Mesenchymal stem cell (in vitro differentiated cells and primary cell): ENCODE results near the gene LSMEM2.
"Not testable (repeated sequence)": the region's sequence is repeated elsewhere in the genome, so short reads cannot be mapped to it uniquely, and the experiment has no call there.

Experiments
- DNase-seq: peaks from one replicate; pipeline ENCODE4 v3.0.0-alpha.2; 2013
- H2AFZ ChIP-seq: one replicate; pipeline ENCODE4 v1.6.1; 2013; ENCODE audit warnings: low read depth, mild to moderate bottlenecking, control low read depth, inconsistent platforms, low read length, moderate library complexity
- H2AK5ac ChIP-seq: 2 replicates; pipeline ENCODE4 v1.6.1; 2013; ENCODE audit warnings: low read length, moderate library complexity, mild to moderate bottlenecking, inconsistent platforms; ENCODE audit not compliant: severe bottlenecking
- H2BK120ac ChIP-seq: one replicate; pipeline ENCODE4 v1.6.1; 2013; ENCODE audit warnings: low read depth, mild to moderate bottlenecking, inconsistent platforms, low read length, moderate library complexity
- H2BK12ac ChIP-seq, 2 experiments: one replicate each; pipeline ENCODE4 v1.6.1; 2013; ENCODE audit warnings: inconsistent platforms in 2 of 2, low read length in 2 of 2, mild to moderate bottlenecking in 2 of 2, moderate library complexity in 2 of 2, control low read depth in 1 of 2
- H2BK15ac ChIP-seq: one replicate; pipeline ENCODE4 v1.6.1; 2013; ENCODE audit warnings: mild to moderate bottlenecking, low read depth, inconsistent platforms; ENCODE audit not compliant: poor library complexity, severe bottlenecking
- H2BK5ac ChIP-seq: 2 replicates; pipeline ENCODE4 v1.6.1; 2013; ENCODE audit warnings: low read depth, mild to moderate bottlenecking, low read length, control low read depth, inconsistent platforms; ENCODE audit not compliant: poor library complexity, severe bottlenecking
- H3K14ac ChIP-seq, 2 experiments: one replicate each; pipeline ENCODE4 v1.6.1; 2013; ENCODE audit warnings: inconsistent platforms in 2 of 2, low read length in 2 of 2, control low read depth in 1 of 2, mild to moderate bottlenecking in 1 of 2, moderate library complexity in 1 of 2
- H3K18ac ChIP-seq, 2 experiments: one replicate each; pipeline ENCODE4 v1.6.1; 2013; ENCODE audit warnings: inconsistent platforms in 2 of 2, low read length in 2 of 2, control low read depth in 1 of 2, low read depth in 1 of 2, mild to moderate bottlenecking in 1 of 2
- H3K23ac ChIP-seq, 2 experiments: one replicate each; pipeline ENCODE4 v1.6.1; 2013; ENCODE audit warnings: inconsistent platforms in 2 of 2, low read length in 2 of 2, mild to moderate bottlenecking in 2 of 2, moderate library complexity in 2 of 2, control low read depth in 1 of 2
- H3K27ac ChIP-seq: 2 replicates; pipeline ENCODE4 v1.5.1; 2013; ENCODE audit warnings: mild to moderate bottlenecking, moderate library complexity, low read length, control low read depth, inconsistent platforms; ENCODE audit not compliant: poor library complexity, severe bottlenecking
- H3K27me3 ChIP-seq, 2 experiments: 2 replicates each; pipeline versions ENCODE4 v1.6.1 to v1.7.0; 2013; ENCODE audit warnings: low read length in 2 of 2, mild to moderate bottlenecking in 2 of 2, moderate library complexity in 2 of 2, control low read depth in 1 of 2, inconsistent platforms in 1 of 2; ENCODE audit not compliant: control insufficient read depth in 1 of 2, insufficient read depth in 1 of 2
- H3K36me3 ChIP-seq, 2 experiments: 2 replicates each; pipeline versions ENCODE4 v1.6.1 to v1.7.0; 2013; ENCODE audit warnings: low read length in 2 of 2, control low read depth in 1 of 2, inconsistent platforms in 1 of 2, low read depth in 1 of 2, mild to moderate bottlenecking in 1 of 2; ENCODE audit not compliant: insufficient read depth in 2 of 2, control insufficient read depth in 1 of 2
- H3K4ac ChIP-seq, 2 experiments: one replicate each; pipeline ENCODE4 v1.6.1; 2013; ENCODE audit warnings: inconsistent platforms in 2 of 2, low read length in 2 of 2, mild to moderate bottlenecking in 2 of 2, moderate library complexity in 2 of 2, control low read depth in 1 of 2, low read depth in 1 of 2
- H3K4me1 ChIP-seq: 2 replicates; pipeline ENCODE4 v1.6.1; 2013; ENCODE audit warnings: low read depth, low read length, control low read depth; ENCODE audit not compliant: control insufficient read depth, insufficient read depth
- H3K4me2 ChIP-seq: 2 replicates; pipeline ENCODE4 v1.6.1; 2013; ENCODE audit warnings: low read length, mild to moderate bottlenecking, inconsistent platforms; ENCODE audit not compliant: poor library complexity, severe bottlenecking
- H3K4me3 ChIP-seq, 2 experiments: 2 replicates each; pipeline versions ENCODE4 v1.5.1 to v1.7.0; 2013; ENCODE audit warnings: low read length in 2 of 2, mild to moderate bottlenecking in 2 of 2, control low read depth in 1 of 2, low read depth in 1 of 2; ENCODE audit not compliant: insufficient read depth in 1 of 2
- H3K79me1 ChIP-seq: replicated peaks from 2 replicates; pipeline ENCODE4 v1.6.1; 2013; ENCODE audit warnings: mild to moderate bottlenecking, control low read depth, low read length, inconsistent platforms; ENCODE audit not compliant: poor library complexity, severe bottlenecking
- H3K9ac ChIP-seq: 2 replicates; pipeline ENCODE4 v1.7.0; 2013; ENCODE audit warnings: mild to moderate bottlenecking, low read length, moderate library complexity
- H3K9me3 ChIP-seq: 2 replicates; pipeline ENCODE4 v1.7.0; 2013; ENCODE audit warnings: mild to moderate bottlenecking, low read length; ENCODE audit not compliant: control insufficient read depth
- H4K8ac ChIP-seq: one replicate; pipeline ENCODE4 v1.6.1; 2013; ENCODE audit warnings: inconsistent platforms, mild to moderate bottlenecking, low read length, moderate library complexity
- H4K91ac ChIP-seq: one replicate; pipeline ENCODE4 v1.6.1; 2013; ENCODE audit warnings: mild to moderate bottlenecking, low read length, inconsistent platforms
- WGBS: methylation state at CpG from one replicate; pipeline ENCODE4 v1.1.7; 2013; ENCODE audit warnings: mixed read lengths; 5-methylcytosine and 5-hydroxymethylcytosine counted together

The LSMEM2 gene

GRCh38 chr3:50302095-50303012 is 23.5 kb downstream of the LSMEM2 start:
- DNase-seq = no peak
- Histone ChIP-seq H3K4me1 (peaks cover 36% of the 10 kb centered on the region), H4K8ac (peak overlapping the region; percentile 5), H3K27ac (no peak overlapping the region), H3K36me3 (peaks cover 0 to 4% of the 10 kb centered on the region in 2 experiments), H3K9ac (no peak overlapping the region), H3K14ac (peak overlapping the region in 1 of 2 experiments; percentile 55), H3K4ac (no peak overlapping the region), H4K91ac (peak overlapping the region; percentile 47), H3K18ac (no peak overlapping the region), H2BK12ac (peak overlapping the region in 1 of 2 experiments; percentile 21), H2AFZ (no peak overlapping the region), H3K79me1 (peaks cover 12% of the 10 kb centered on the region), H3K27me3 (no peaks in the 10 kb centered on the region), H3K23ac (no peak overlapping the region), H3K4me3 (no peak overlapping the region), H3K4me2 (no peak overlapping the region), H2BK15ac (no peak overlapping the region), H2AK5ac (peak overlapping the region; percentile 23), H3K9me3 (no peaks in the 10 kb centered on the region), H2BK5ac (no peak overlapping the region), H2BK120ac (no peak overlapping the region)
- WGBS = 97% methylated on average over 32 of the region's 32 CpGs

GRCh38 chr3:50303013-50303815 is 24.3 kb downstream of the LSMEM2 start, which contains the start of gene HYAL1:
Gene HYAL1, minus strand, starts transcription at chr3:50303574. Its CDS starts 618 bp downstream, at chr3:50302956.
- Histone ChIP-seq H2AFZ (no peak within 1 kb of the TSS), H3K27me3 (no peaks in the 10 kb centered on the region), H2BK15ac (no peak within 1 kb of the TSS), H2BK120ac (no peak within 1 kb of the TSS), H3K4ac (no peak within 1 kb of the TSS), H3K18ac (no peak within 1 kb of the TSS), H2AK5ac (peak within 1 kb of the TSS; percentile 59), H3K14ac (no peak within 1 kb of the TSS), H3K9me3 (no peaks in the 10 kb centered on the region), H2BK12ac (peak within 1 kb of the TSS in 1 of 2 experiments; percentile 21), H4K91ac (no peak within 1 kb of the TSS), H3K79me1 (peaks cover 9% of the 10 kb centered on the region), H3K4me3 (no peak within 1 kb of the TSS), H3K4me2 (no peak within 1 kb of the TSS), H3K4me1 (peaks cover 34% of the 10 kb centered on the region), H3K27ac (no peak within 1 kb of the TSS), H3K36me3 (no peaks in the 10 kb centered on the region), H4K8ac (no peak within 1 kb of the TSS), H2BK5ac (no peak within 1 kb of the TSS), H3K23ac (no peak within 1 kb of the TSS), H3K9ac (peak within 1 kb of the TSS; percentile 22)
- DNase-seq = no peak
- WGBS = 80% methylated on average over 14 of the region's 14 CpGs

GRCh38 chr3:50304601-50305000 is 25.7 kb downstream of the LSMEM2 start:
- peaks cover 4% of the 10 kb centered on the region for H3K79me1 ChIP-seq
- H3K4me2 ChIP-seq = no peak overlapping the region
- no peak overlapping the region for H2BK15ac ChIP-seq
- no peak overlapping the region for H2BK12ac ChIP-seq
- no peak overlapping the region for H2AK5ac ChIP-seq
- H3K27ac ChIP-seq = no peak overlapping the region
- no peak overlapping the region for H3K14ac ChIP-seq
- no peak overlapping the region for H3K23ac ChIP-seq
- peaks cover 29% of the 10 kb centered on the region for H3K4me1 ChIP-seq
- no peak overlapping the region for H3K4me3 ChIP-seq
- H3K36me3 ChIP-seq = peaks cover 0 to 3% of the 10 kb centered on the region in 2 experiments
- peaks cover 3% of the 10 kb centered on the region for H3K9me3 ChIP-seq
- no peak overlapping the region for H4K91ac ChIP-seq
- H3K9ac ChIP-seq = no peak overlapping the region
- H4K8ac ChIP-seq = no peak overlapping the region
- no peaks in the 10 kb centered on the region for H3K27me3 ChIP-seq
- H2AFZ ChIP-seq = no peak overlapping the region
- no peak overlapping the region for H2BK5ac ChIP-seq
- H2BK120ac ChIP-seq = no peak overlapping the region
- H3K4ac ChIP-seq = no peak overlapping the region
- peak; percentile 34 for DNase-seq
- H3K18ac ChIP-seq = no peak overlapping the region

- not testable (repeated sequence) for H2BK120ac ChIP-seq, H3K27me3 ChIP-seq, H2BK5ac ChIP-seq, DNase-seq, H3K23ac ChIP-seq, H4K8ac ChIP-seq, H3K18ac ChIP-seq, H3K4me2 ChIP-seq, H3K9me3 ChIP-seq, H2AFZ ChIP-seq, H3K9ac ChIP-seq, H3K4me3 ChIP-seq, H3K14ac ChIP-seq, H3K27ac ChIP-seq, H4K91ac ChIP-seq, H2BK15ac ChIP-seq, H3K4ac ChIP-seq, H2BK12ac ChIP-seq, H2AK5ac ChIP-seq
- peaks cover 12% of the 10 kb centered on the region for H3K4me1 ChIP-seq
- H3K79me1 ChIP-seq = peaks cover 17% of the 10 kb centered on the region
- 94% methylated on average over 7 of the region's 32 CpGs for WGBS
- H3K36me3 ChIP-seq = peaks cover 22 to 23% of the 10 kb centered on the region in 2 experiments
Observed at GRCh38 chr3:50312041-50312440, 33.2 kb downstream of the LSMEM2 start.
